Measurements from ENCODE around the gene EML1. TPM values are rescaled to one million over a fixed set of nuclear protein-coding genes. Genes with fewer than 3 reads are reported as not detected.
A peak's percentile ranks its signal among the peaks of the same experiment; 100 is the strongest.

Gene EML1
- total and polyA plus RNA-seq, 8 donors: 5.8 to 66.5 (median 34.8) TPM

- DNase-seq: no peak
- peaks cover 0 to 12% (median 7%) of the 10 kb centered on the region in 3 donors for H3K27me3 ChIP-seq
- intact Hi-C loops (cut with DNase I; ENCODE audit: low total_unique reads): no loop called here
These were observed 41.4 kb upstream of the EML1 start for GRCh38 chr14:99751539-99752485.

GRCh38 chr14:99752486-99753121 is 40.6 kb upstream of the EML1 start:
- peaks cover 40 to 79% (median 68%) of the 10 kb centered on the region in 4 donors for H3K4me1 ChIP-seq
- peak overlapping the region; percentile 63 to 85 (median 77) for H3K27ac ChIP-seq
- peak in 1 of 2 donors; percentile 52 for DNase-seq
- intact Hi-C loops (cut with DNase I; ENCODE audit: low total_unique reads): no loop called here
- TF ChIP-seq POLR2AphosphoS5 (IDR thresholded peaks at IDR 0.05): no peak
- TF ChIP-seq EP300 (IDR thresholded peaks at IDR 0.05): no peak
- TF ChIP-seq CTCF (IDR thresholded peaks at IDR 0.05): no peak
- TF ChIP-seq POLR2A (IDR thresholded peaks at IDR 0.05): no peak
- peaks cover 0 to 12% (median 7%) of the 10 kb centered on the region in 3 donors for H3K27me3 ChIP-seq
- no peak overlapping the region for H3K4me3 ChIP-seq
- no peaks in the 10 kb centered on the region for H3K9me3 ChIP-seq
- WGBS, 5 donors: 26 to 39% (median 34%) methylated on average over 9 of the region's 9 CpGs
- no peaks in the 10 kb centered on the region for H3K36me3 ChIP-seq

More at GRCh38 chr14:99751539-99752485, 41.4 kb upstream of the EML1 start:
- TF ChIP-seq CTCF (IDR thresholded peaks at IDR 0.05) (no peak), POLR2AphosphoS5 (IDR thresholded peaks at IDR 0.05) (peak in 1 of 3 donors; percentile 73), EP300 (IDR thresholded peaks at IDR 0.05) (no peak), POLR2A (IDR thresholded peaks at IDR 0.05) (no peak)
- Histone ChIP-seq H3K4me1 (peaks cover 44 to 82% (median 72%) of the 10 kb centered on the region in 4 donors), H3K27ac (peak overlapping the region; percentile 7 to 85 (median 77)), H3K36me3 (no peaks in the 10 kb centered on the region), H3K9me3 (no peaks in the 10 kb centered on the region), H3K4me3 (no peak overlapping the region)
- whole genome bisulfite sequencing, 5 donors: 53 to 65% (median 60%) methylated on average over 25 of the region's 25 CpGs

GRCh38 chr14:99753225-99754140 is 39.7 kb upstream of the EML1 start:
- Histone ChIP-seq H3K36me3 (no peaks in the 10 kb centered on the region), H3K27ac (peak overlapping the region; percentile 2 to 85 (median 77)), H3K4me1 (peaks cover 40 to 88% (median 74%) of the 10 kb centered on the region in 4 donors), H3K27me3 (peaks cover 0 to 12% (median 7%) of the 10 kb centered on the region in 3 donors), H3K9me3 (no peaks in the 10 kb centered on the region), H3K4me3 (no peak overlapping the region)
- TF ChIP-seq POLR2AphosphoS5 (IDR thresholded peaks at IDR 0.05): no peak
- no peak for TF ChIP-seq CTCF (IDR thresholded peaks at IDR 0.05)
- TF ChIP-seq POLR2A (IDR thresholded peaks at IDR 0.05): no peak
- TF ChIP-seq EP300 (IDR thresholded peaks at IDR 0.05): no peak
- 65 to 72% (median 67%) methylated on average over 13 to 16 of the region's 16 CpGs for WGBS, 5 donors
- intact Hi-C loops (cut with DNase I; ENCODE audit: low total_unique reads): no loop called here
- no peak for DNase-seq

Data from stomach (tissue), 9 donors.